Measurements from ENCODE around the gene CAPN8. TPM values are rescaled to one million over a fixed set of nuclear protein-coding genes. Genes with fewer than 3 reads are reported as not detected.

CAPN8 gene
- total and polyA plus RNA-seq, 11 donors, result not detected

GRCh38 chr1:223706077-223706973 lies 40.8 kb upstream of the CAPN8 start:
- no peaks in the 10 kb centered on the region for H3K36me3 ChIP-seq
- ATAC-seq (no peak), DNase-seq (no peak)
- intact Hi-C loops (cut with DNase I), result loop anchor here in 1 of 10 donors (10.0 kb wide), 1 partner anchor 138 kb away; the partner anchor contains the start of gene TP53BP2
- no peaks in the 10 kb centered on the region for H3K9me3 ChIP-seq
- H3K4me1 ChIP-seq, result peaks cover 3 to 66% (median 55%) of the 10 kb centered on the region in 12 donors
- TF ChIP-seq CTCF (IDR thresholded peaks at IDR 0.05), result no peak
- no peak for TF ChIP-seq POLR2A (IDR thresholded peaks at IDR 0.05)
- H3K4me3 ChIP-seq, result no peak overlapping the region
- H3K27me3 ChIP-seq, result no peaks in the 10 kb centered on the region
- WGBS, 4 donors, result 59 to 64% (median 60%) methylated on average over 12 of the region's 12 CpGs
- H3K27ac ChIP-seq, result peak overlapping the region in 11 of 12 donors; percentile 35 to 88 (median 77)

- intact Hi-C loops (cut with DNase I), result loop anchor here in 1 of 10 donors (10.0 kb wide), 1 partner anchor 140 kb away; the partner anchor contains the start of gene TP53BP2
- TF ChIP-seq CTCF (IDR thresholded peaks at IDR 0.05) (no peak), POLR2A (IDR thresholded peaks at IDR 0.05) (no peak)
- Histone ChIP-seq H3K9me3 (no peaks in the 10 kb centered on the region), H3K36me3 (no peaks in the 10 kb centered on the region), H3K27ac (peak overlapping the region in 11 of 12 donors; percentile 1 to 87 (median 36)), H3K4me3 (peak overlapping the region in 2 of 12 donors; percentile 2 to 6), H3K27me3 (no peaks in the 10 kb centered on the region), H3K4me1 (peaks cover 3 to 71% (median 54%) of the 10 kb centered on the region in 12 donors)
- 19 to 25% (median 22%) methylated on average over 7 to 8 of the region's 8 CpGs for WGBS, 4 donors
- DNase-seq (no peak), ATAC-seq (peak; percentile 17 to 61 (median 50))
Observed at GRCh38 chr1:223704921-223705878, 39.7 kb upstream of the CAPN8 start.

GRCh38 chr1:223703668-223704013 lies 38.1 kb upstream of the CAPN8 start:
- no peak overlapping the region for H3K4me3 ChIP-seq
- ATAC-seq (no peak), DNase-seq (no peak)
- WGBS, 4 donors, result 75 to 93% (median 78%) methylated on average over 1 of the region's 1 CpG
- TF ChIP-seq CTCF (IDR thresholded peaks at IDR 0.05) (no peak), POLR2A (IDR thresholded peaks at IDR 0.05) (no peak)
- no peaks in the 10 kb centered on the region for H3K36me3 ChIP-seq
- H3K4me1 ChIP-seq, result peaks cover 3 to 64% (median 43%) of the 10 kb centered on the region in 12 donors
- no peak overlapping the region for H3K27ac ChIP-seq
- intact Hi-C loops (cut with DNase I), result loop anchor here in 1 of 10 donors (10.0 kb wide), 1 partner anchor 141 kb away; the partner anchor contains the start of gene TP53BP2
- no peaks in the 10 kb centered on the region for H3K9me3 ChIP-seq
- no peaks in the 10 kb centered on the region for H3K27me3 ChIP-seq
